ENCODE results near the gene IGDCC3.
A peak's percentile ranks its signal among the peaks of the same experiment; 100 is the strongest.

IGDCC3 gene

GRCh38 chr15:65386886-65387285, 9.1 kb upstream of the IGDCC3 start:
- no peak for DNase-seq (ENCODE audit: low read depth)

- DNase-seq (ENCODE audit: low read depth), result no peak
Measured at GRCh38 chr15:65386376-65386775, 8.6 kb upstream of the IGDCC3 start.

GRCh38 chr15:65385870-65386258, 8.1 kb upstream of the IGDCC3 start:
- no peak for DNase-seq (ENCODE audit: low read depth)

- peak; percentile 63 for DNase-seq (ENCODE audit: low read depth)
Measured at GRCh38 chr15:65384895-65385869, 7.4 kb upstream of the IGDCC3 start.

- no peak for DNase-seq (ENCODE audit: low read depth)
Measured at GRCh38 chr15:65384505-65384894, 6.7 kb upstream of the IGDCC3 start.

GRCh38 chr15:65383991-65384390, 6.2 kb upstream of the IGDCC3 start:
- no peak for DNase-seq (ENCODE audit: low read depth)

- DNase-seq (ENCODE audit: low read depth), result no peak
Measured at GRCh38 chr15:65383456-65383855, 5.7 kb upstream of the IGDCC3 start.

- DNase-seq (ENCODE audit: low read depth), result no peak
Measured at GRCh38 chr15:65382921-65383320, 5.1 kb upstream of the IGDCC3 start.

- no peak for DNase-seq (ENCODE audit: low read depth)
Measured at GRCh38 chr15:65382146-65382491, 4.3 kb upstream of the IGDCC3 start.

GRCh38 chr15:65381445-65382145, 3.8 kb upstream of the IGDCC3 start:
- no peak for DNase-seq (ENCODE audit: low read depth)

GRCh38 chr15:65379986-65380385, 2.2 kb upstream of the IGDCC3 start:
- no peak for DNase-seq (ENCODE audit: low read depth)

GRCh38 chr15:65377105-65377975, 462 bp downstream of the IGDCC3 start:
- DNase-seq (ENCODE audit: low read depth), result no peak

GRCh38 chr15:65376767-65377104, 1.1 kb downstream of the IGDCC3 start:
- DNase-seq (ENCODE audit: low read depth), result no peak

- no peak for DNase-seq (ENCODE audit: low read depth)
Measured at GRCh38 chr15:65375871-65376607, 1.8 kb downstream of the IGDCC3 start.

GRCh38 chr15:65374821-65375401, 2.9 kb downstream of the IGDCC3 start:
- DNase-seq (ENCODE audit: low read depth), result no peak

- DNase-seq (ENCODE audit: low read depth), result no peak
Measured at GRCh38 chr15:65374334-65374733, 3.5 kb downstream of the IGDCC3 start.

GRCh38 chr15:65373163-65373651, 4.6 kb downstream of the IGDCC3 start:
- DNase-seq (ENCODE audit: low read depth), result no peak

GRCh38 chr15:65372787-65373067, 5.1 kb downstream of the IGDCC3 start:
- DNase-seq (ENCODE audit: low read depth), result no peak

- no peak for DNase-seq (ENCODE audit: low read depth)
Measured at GRCh38 chr15:65371976-65372786, 5.6 kb downstream of the IGDCC3 start.

GRCh38 chr15:65370885-65371284, 6.9 kb downstream of the IGDCC3 start:
- no peak for DNase-seq (ENCODE audit: low read depth)

GRCh38 chr15:65369651-65370050, 8.2 kb downstream of the IGDCC3 start:
- no peak for DNase-seq (ENCODE audit: low read depth)

All from stimulated activated CD8-positive, alpha-beta memory T cell treated with anti-CD3 and anti-CD28 coated beads, Interleukin-12 subunit alpha, Interleukin-12 subunit beta, amount 100 ng/mL, for 4 hours (primary cell).